Cardiac muscle cell (in vitro differentiated cells and primary cell): ENCODE data around the gene INSL3. TPM values are rescaled to one million over a fixed set of nuclear protein-coding genes. Genes with fewer than 3 reads are reported as not detected.

ENCODE experiments used
- DNase-seq, 2 donors: peaks; one replicate each; pipeline versions ENCODE4 v3.0.0 to v3.0.0-alpha.2; 2010 to 2017; ENCODE audit warnings: low read depth in 1 of 2, low spot score in 1 of 2
- H3K27ac ChIP-seq: fragments of 200-600 bp; sonication (generic); 2 replicates; pipeline ENCODE4 v1.5.1; 2016
- H3K27me3 ChIP-seq: fragments of 200-600 bp; sonication (generic); 2 replicates; pipeline ENCODE4 v1.6.0; 2016; ENCODE audit warnings: control low read depth
- H3K36me3 ChIP-seq: fragments of 200-600 bp; sonication (generic); 2 replicates; pipeline ENCODE4 v1.5.1; 2016; ENCODE audit warnings: control low read depth
- H3K4me1 ChIP-seq: fragments of 200-600 bp; sonication (generic); 2 replicates; pipeline ENCODE4 v1.8.1; 2017; ENCODE audit warnings: low read depth, mild to moderate bottlenecking, mixed run types
- H3K4me3 ChIP-seq: fragments of 200-600 bp; sonication (generic); 2 replicates; pipeline ENCODE4 v1.5.1; 2016; ENCODE audit warnings: mild to moderate bottlenecking
- H3K9me3 ChIP-seq: fragments of 200-600 bp; sonication (generic); 2 replicates; pipeline ENCODE4 v1.5.1; 2017; ENCODE audit warnings: low read depth, mild to moderate bottlenecking, control low read depth
- polyA plus RNA-seq: library from polyadenylated mRNA; unstranded; fragments of >200 nt; fragmentation: Nextera tagmentation; extraction: Ambion mirVana; gene quantifications from 2 replicates; pipeline ENCODE4 v1.2.1, GENCODE V29; 2016
- total RNA-seq: library from RNA; depleted of rRNA; stranded (reverse); fragments of >200 nt; gene quantifications from 2 replicates; pipeline ENCODE4 v1.2.3, GENCODE V29; 2016
- TF ChIP-seq, protein P1 (sequence below): IDR thresholded peaks from 2 replicates; pipeline ENCODE4 v1.5.1; 2012; ENCODE audit warnings: low read depth, mild to moderate bottlenecking, low read length

The INSL3 gene
- total and polyA plus RNA-seq, 2 experiments from 2014 or later, result 0.63 TPM; not detected in 1

DNA sequence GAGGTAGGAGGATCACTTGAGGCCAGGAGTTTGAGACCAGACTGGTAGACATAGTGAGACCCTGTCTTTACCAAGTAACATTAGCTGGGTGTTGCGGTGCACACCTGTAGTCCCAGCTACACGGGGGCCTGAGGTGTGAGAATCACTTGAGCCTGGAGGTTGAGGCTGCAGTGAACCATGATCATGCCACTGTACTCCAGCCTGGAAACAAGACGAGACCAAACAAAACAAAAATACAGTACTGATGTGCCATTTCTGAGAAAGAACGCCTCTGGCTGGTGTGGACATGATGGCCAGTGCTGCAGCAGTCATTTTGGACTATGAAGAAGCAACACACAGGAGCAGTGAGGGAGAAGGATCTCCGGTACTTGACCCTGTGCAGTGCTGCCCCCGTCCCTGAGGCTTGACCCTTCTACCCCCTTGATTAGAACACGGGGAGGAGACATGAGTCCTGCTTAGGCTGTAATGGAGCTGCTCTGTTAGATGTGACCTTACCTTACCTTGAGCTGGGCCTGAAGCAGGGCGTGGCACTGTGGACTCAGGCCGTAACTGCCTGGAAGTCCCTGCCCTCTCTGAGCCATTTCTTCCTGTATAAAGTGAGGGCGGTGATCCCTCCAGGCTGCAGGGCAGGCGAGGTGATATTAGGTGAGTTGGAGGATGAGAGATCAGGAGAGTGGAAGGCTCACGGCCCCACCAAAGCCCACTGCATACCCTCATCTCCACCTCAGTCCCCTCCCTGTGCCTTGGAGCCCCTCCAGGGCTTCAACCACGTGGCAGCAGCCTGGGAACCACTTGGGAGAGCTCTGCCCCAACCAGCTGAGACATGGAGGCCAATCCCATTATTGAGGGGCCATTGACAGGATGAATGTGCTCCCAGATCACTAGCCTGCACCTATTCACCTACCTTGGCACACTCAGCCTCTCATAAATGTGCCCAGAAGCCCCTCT, 44.3 kb upstream of the INSL3 start:
- H3K36me3 ChIP-seq, result peaks cover 26% of the 10 kb centered on the region
- peaks cover 6% of the 10 kb centered on the region for H3K4me1 ChIP-seq
- no peaks in the 10 kb centered on the region for H3K9me3 ChIP-seq
- no peak overlapping the region for H3K4me3 ChIP-seq
- no peak overlapping the region for H3K27ac ChIP-seq
- no peak for DNase-seq
- H3K27me3 ChIP-seq, result peaks cover 14% of the 10 kb centered on the region
- TF ChIP-seq, protein P1, sequence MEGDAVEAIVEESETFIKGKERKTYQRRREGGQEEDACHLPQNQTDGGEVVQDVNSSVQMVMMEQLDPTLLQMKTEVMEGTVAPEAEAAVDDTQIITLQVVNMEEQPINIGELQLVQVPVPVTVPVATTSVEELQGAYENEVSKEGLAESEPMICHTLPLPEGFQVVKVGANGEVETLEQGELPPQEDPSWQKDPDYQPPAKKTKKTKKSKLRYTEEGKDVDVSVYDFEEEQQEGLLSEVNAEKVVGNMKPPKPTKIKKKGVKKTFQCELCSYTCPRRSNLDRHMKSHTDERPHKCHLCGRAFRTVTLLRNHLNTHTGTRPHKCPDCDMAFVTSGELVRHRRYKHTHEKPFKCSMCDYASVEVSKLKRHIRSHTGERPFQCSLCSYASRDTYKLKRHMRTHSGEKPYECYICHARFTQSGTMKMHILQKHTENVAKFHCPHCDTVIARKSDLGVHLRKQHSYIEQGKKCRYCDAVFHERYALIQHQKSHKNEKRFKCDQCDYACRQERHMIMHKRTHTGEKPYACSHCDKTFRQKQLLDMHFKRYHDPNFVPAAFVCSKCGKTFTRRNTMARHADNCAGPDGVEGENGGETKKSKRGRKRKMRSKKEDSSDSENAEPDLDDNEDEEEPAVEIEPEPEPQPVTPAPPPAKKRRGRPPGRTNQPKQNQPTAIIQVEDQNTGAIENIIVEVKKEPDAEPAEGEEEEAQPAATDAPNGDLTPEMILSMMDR, result no peak

DNA sequence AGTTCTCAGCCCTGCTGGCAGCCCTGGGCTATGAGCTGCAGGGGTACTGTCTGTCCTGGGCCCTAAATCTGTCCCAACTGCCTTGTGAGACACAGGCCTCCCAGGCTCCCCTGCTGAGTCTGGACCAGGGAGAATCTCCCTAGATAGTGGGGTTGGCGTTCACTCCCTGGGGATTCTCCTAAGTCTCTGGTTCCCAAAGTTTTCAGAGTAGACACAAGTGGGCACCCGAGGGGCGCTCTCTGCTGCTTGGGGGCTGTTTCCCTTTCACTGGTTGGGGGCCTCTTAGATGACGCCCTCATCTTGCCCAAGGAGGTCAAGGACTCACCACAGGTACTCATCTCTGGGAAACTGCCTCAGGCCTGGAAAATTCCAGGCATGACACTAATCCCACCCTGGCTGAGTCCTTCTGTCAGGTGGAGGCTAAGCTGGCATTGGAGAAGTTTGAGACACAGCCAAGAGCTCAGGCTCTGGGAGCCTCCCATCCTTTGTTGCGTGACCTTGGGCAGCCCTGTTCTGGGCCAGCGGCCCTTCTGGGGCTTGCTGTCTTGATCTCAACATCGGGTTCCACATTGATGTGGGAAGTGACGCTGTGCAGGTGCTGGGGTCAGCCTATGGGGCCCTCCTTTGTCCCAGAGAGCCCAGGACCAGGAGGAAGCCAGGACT, 42.3 kb upstream of the INSL3 start:
- TF ChIP-seq, protein P1, result no peak
- no peaks in the 10 kb centered on the region for H3K27me3 ChIP-seq
- H3K4me3 ChIP-seq, result no peak overlapping the region
- no peak for DNase-seq
- H3K27ac ChIP-seq, result peak overlapping the region; percentile 17
- peaks cover 26% of the 10 kb centered on the region for H3K36me3 ChIP-seq
- H3K9me3 ChIP-seq, result no peaks in the 10 kb centered on the region
- H3K4me1 ChIP-seq, result peaks cover 6% of the 10 kb centered on the region

DNA sequence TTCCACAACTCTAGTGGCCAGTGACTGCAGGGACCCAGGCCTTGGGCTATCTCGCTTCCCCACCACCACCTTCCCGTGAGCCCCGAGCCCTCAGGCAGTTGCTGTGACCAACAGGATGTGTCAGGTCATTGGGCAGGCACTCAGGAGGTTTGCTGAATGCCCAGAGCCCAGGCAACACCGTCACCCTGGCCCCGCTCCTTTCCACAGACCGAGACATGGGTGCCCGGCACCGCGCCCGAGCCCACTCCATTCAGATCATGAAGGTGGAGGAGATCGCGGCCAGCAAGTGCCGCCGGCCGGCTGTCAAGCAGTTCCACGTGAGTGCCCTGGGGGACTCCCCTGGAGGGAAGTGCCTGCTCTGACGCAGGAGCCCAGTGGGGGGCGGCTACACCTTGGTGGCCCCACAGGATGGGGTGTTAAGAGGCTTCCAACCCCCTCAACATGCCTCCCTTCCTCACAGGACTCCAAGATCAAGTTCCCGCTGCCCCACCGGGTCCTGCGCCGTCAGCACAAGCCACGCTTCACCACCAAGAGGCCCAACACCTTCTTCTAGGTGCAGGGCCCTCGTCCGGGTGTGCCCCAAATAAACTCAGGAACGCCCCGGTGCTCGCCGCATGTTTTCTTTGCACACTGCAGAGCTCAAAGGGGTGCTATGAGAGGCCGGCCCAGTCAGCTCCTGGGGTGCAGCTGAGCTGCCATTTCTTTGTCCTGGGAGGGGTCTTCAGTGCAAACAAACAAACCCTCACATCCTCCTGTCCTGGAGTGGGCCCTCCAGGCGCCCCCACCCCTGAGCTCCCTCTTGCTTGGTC, 41.6 kb upstream of the INSL3 start:
- Histone ChIP-seq H3K4me1 (peaks cover 6% of the 10 kb centered on the region), H3K27me3 (no peaks in the 10 kb centered on the region), H3K4me3 (no peak overlapping the region), H3K27ac (no peak overlapping the region), H3K36me3 (peaks cover 26% of the 10 kb centered on the region), H3K9me3 (no peaks in the 10 kb centered on the region)
- TF ChIP-seq, protein P1, result no peak
- DNase-seq, result no peak

DNA sequence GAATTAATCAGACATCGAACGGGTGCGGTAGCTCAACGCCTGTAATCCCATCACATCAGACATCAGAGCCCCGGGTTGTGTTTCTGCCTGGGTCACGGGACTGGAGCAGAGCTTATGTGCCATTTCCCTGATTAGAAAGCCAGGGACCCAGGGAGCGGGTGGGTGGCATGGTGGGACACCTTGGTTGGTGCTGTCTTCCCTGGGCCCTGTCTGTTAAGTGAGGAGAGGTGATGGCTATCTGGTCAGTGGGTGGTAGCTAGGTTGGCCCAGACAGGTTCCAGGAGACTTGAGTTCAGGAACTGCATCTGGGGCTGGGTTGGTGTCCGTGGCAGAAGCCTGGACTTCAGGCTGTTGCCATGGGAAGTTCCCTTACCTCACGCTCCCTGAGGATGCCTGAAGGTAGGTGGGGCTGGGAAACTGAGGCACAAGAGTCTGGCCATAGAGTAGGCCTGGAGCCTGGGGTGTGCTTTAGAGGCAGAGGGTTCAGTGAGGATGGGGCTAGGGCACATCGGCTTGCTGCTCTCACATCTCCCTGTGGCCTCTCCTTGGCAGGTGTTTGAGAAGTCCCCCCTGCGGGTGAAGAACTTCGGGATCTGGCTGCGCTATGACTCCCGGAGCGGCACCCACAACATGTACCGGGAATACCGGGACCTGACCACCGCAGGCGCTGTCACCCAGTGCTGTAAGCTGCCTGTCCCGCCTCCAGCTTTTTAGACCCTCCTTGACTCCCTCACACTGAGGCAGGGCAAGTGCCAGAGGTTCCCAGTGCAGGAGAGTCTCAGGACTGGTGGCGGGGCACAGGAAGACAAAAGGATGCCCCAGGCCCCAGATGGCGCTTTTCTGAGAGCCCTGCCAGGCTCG, 40.5 kb upstream of the INSL3 start:
- no peak for DNase-seq
- H3K27ac ChIP-seq, result peak overlapping the region; percentile 4
- no peaks in the 10 kb centered on the region for H3K27me3 ChIP-seq
- H3K4me1 ChIP-seq, result peaks cover 6% of the 10 kb centered on the region
- TF ChIP-seq, protein P1, result no peak
- peaks cover 26% of the 10 kb centered on the region for H3K36me3 ChIP-seq
- no peaks in the 10 kb centered on the region for H3K9me3 ChIP-seq
- no peak overlapping the region for H3K4me3 ChIP-seq

DNA sequence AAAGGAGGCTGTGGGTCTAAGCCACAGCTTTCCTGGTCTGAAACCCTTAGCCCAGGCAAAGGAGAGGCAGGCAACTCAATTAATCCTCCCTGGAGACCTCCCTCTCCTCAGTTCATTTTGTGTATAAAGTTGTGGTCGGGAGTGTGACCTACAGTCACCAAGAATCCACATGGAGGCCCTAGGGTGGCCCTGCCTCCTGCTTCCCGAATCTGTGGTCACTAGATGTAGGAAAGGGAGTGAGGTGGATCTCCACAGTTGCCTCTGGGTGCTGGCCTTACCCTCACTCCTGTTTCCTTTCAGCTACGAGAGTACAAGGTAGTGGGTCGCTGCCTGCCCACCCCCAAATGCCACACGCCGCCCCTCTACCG, 39.7 kb upstream of the INSL3 start:
- H3K4me3 ChIP-seq, result peak overlapping the region; percentile 95
- no peak for DNase-seq
- H3K9me3 ChIP-seq, result no peaks in the 10 kb centered on the region
- H3K4me1 ChIP-seq, result peaks cover 6% of the 10 kb centered on the region
- peak overlapping the region; percentile 4 for H3K27ac ChIP-seq
- TF ChIP-seq, protein P1, result no peak
- H3K36me3 ChIP-seq, result peaks cover 26% of the 10 kb centered on the region
- H3K27me3 ChIP-seq, result no peaks in the 10 kb centered on the region
